ENCODE data around the gene SPRN. TPM values are rescaled to one million over a fixed set of nuclear protein-coding genes. Genes with fewer than 3 reads are reported as not detected.

Gene SPRN
- total RNA-seq, 1 donor from 2014 or later = 0.18 TPM

Other genes with a start within 250 kb of the SPRN start
- not detected for gene UTF1, start 194.4 kb downstream of the SPRN start, total RNA-seq
- gene VENTX, start 186.8 kb downstream of the SPRN start, total RNA-seq = 0.15 TPM
- gene ADAM8, start 147.8 kb downstream of the SPRN start, total RNA-seq = 7.4 TPM
- gene TUBGCP2, start 115.8 kb downstream of the SPRN start, total RNA-seq = 25.7 TPM
- 30.2 TPM for gene ZNF511, start 115.7 kb downstream of the SPRN start, total RNA-seq
- 0.45 TPM for gene CALY, start 87.7 kb downstream of the SPRN start, total RNA-seq
- gene PRAP1, start 77.3 kb downstream of the SPRN start, total RNA-seq = 275 TPM
- gene FUOM, start 66.6 kb downstream of the SPRN start, total RNA-seq = 177 TPM
- gene ECHS1, start 51.3 kb downstream of the SPRN start, total RNA-seq = 764 TPM
- gene PAOX, start 45.4 kb downstream of the SPRN start, total RNA-seq = 18.0 TPM
- 47.3 TPM for gene MTG1, start 30.5 kb downstream of the SPRN start, total RNA-seq
- 0.53 TPM for gene SCART1, start 29.3 kb upstream of the SPRN start, total RNA-seq
- 3,844 TPM for gene CYP2E1, start 102.7 kb upstream of the SPRN start, total RNA-seq
- gene SYCE1, start 141.0 kb upstream of the SPRN start, total RNA-seq = 2.4 TPM
- gene FRG2B, start 202.2 kb upstream of the SPRN start, total RNA-seq = not detected

Data from left lobe of liver (tissue), 1 donor.